GDM1 (cell line): ENCODE measurements around the gene SLC38A5.
"Not testable (repeated sequence)": the region's sequence is repeated elsewhere in the genome, so short reads cannot be mapped to it uniquely, and the experiment has no call there.

ENCODE experiments used
- DNase-seq: peaks from one replicate; lab custom pipeline; 2025; lab: John Stamatoyannopoulos, UW

SLC38A5 gene

DNA sequence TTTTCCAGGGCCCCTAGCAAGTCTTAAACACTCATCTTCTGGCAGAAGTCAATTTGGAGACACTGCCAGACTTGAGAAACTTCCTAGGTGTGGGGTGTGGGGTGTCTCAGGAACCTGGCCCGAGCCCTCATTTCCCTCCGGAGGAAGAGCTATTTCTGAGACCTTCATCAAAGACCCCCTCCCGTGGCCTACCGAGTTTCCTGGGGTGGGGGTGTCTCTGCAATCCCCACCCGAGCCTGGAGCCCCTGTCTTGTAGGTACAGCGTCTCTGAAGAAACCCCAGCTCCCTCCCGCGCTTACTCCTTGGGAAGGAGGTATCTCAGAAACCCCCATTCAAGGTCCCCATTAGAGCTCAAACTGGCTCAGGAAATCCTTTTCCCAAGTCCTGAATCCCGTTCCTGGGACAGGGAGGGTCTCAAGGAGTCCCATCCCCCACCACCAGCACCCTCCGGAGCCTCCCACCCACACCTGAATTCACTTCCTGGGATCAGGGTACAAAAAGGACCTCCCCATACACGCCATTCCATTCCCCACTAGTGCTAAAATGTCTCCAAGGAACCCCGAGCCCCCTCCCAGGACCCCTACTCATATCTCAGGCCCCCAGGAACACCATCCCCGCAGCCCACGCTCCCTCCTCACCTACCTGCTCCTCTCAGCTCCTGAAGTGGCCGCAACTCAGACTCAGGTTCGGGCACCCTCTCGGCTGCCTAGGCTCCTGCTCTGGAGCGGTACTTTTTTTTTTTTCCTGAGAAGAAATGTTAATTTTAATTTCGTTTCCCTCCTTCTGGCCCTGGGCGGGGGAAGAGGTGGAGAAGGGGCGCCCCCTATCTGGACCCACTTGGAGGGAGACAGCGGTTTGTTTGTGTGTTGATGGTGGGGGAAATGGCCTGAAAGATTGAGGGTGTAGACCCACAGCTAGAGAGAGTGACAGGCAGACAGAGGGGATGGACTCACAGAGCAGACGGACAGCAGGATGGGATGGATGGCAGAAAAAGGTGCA, 1.1 kb downstream of the SLC38A5 start:
- DNase-seq: no peak

DNA sequence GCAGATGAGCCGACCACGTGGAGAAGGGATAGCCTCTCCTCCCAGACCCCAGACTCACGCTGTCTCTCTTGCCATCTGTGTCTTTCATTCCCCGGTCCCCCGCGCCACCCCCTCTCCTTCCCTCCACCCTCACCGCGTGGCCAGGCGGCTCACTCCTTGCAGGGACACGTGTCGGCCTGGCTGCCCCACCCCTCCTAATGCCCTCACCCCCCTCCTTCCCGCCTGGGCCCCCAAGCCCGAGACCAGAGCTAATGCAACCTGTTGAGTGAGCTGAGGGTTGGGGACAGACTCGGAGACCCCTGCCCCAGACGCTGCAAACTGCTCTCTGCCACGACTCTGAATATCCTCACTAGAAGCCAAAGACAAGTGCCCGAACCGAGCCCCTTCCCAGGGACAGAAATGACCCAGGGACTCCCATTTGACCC, 1.8 kb downstream of the SLC38A5 start:
- DNase-seq: no peak

DNA sequence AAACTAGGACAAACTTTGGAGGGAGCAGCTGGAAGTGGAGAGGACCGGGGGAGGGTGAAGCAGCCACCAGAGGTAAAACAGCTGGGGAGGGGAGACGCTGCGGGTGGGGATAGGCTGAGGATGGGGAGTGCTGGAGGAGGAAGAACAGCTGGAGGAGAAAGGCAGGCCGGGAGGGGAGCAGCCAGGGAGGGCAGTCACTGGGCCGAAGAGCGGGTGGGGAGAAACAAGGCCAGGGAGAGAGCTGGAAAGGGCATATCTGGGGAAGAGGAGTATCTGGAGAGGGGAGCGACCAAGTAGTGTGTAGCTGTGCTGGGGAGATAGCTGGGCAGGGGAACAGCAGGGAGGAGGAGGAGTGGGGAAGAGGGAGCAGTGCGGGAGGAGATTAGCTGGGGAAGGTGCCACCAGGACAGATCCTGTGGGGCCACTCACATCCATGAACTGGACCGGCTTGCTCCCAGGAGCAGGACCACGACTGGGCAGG, 2.7 kb downstream of the SLC38A5 start:
- DNase-seq: no peak

DNA sequence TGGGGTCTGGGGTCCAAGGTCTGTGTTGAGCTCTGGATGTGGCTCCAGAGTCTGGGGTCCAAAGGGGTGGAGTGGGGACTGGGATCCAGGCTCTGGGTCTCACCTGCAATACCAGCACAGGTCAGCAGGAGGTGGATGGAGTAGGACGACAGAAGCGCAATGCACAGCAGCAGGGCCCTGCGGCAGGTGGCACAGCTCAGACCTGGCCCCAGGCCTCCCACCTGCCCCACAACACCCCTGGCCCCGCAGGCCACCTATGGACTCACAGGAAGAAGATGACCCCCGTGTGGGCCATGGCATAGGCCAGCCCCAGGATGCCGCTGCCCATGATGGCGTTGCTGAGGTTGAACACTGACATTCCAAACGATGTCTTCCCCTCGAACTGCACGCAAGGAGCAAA, 3.4 kb downstream of the SLC38A5 start:
- no peak for DNase-seq

DNA sequence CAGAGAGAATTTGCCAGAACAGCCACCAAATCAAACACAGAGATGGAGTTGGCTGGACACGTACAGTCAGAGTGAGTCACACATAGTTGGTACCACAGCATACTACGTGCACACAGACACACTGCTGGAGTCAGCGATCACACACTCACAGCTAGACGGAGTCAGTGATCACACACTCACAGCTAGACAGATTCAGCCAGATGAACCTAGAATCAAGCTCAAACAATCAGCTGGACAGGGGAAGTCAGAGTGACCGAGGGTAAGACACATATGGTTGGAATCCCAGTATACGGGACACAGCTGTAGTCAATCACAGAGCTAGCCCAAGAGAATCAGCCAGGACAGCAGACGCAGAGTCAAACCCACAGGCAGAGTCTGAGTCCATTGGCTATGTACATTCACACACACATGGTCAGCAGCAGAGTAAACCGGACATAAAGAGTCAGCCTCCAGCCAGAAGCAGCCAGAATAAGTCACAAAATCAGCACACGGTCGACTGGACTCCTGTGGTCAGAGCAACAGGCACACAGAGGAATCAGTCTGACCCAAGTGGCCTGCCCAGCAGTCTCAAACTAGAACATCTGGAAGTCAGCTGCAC, 4.6 kb downstream of the SLC38A5 start:
- DNase-seq: no peak

DNA sequence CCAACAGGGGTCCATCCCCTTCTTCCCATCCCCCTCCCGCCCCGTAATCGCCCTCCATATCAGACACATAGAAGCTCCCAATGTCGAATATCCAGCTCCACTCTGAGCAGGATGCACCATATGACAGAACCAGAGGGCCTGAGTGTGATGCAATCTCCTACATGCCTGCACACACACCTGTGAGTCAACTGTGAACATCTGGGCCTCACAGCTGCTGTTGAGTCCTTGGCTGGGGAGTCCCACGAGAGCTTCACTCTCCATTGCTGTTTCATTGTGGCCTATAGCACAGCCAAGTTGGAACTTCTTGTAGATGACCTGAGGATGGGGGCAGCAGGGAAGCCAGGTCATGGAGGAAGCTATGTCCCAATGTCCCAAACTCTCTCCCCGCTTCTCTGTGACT, 8.2 kb downstream of the SLC38A5 start:
- no peak for DNase-seq

DNA sequence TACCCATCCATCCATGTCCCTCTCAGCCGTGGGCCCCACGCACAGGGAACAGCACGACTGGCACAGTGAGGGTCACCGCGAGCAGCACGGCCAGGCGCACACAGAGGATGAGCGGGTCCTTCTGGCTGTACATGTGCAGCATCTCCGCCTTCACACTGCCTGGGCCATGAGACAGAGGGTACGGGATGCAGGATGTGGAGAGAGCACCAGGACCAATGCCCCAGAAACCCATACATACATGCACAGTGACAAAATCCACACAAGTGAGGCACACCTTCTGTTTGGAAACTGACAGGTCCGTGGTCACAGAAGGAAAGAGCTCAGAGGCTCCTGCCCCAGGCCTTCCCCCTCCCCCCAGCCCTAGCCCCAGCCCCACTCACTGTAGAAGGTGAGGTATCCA, 9.5 kb downstream of the SLC38A5 start:
- DNase-seq: no peak

DNA sequence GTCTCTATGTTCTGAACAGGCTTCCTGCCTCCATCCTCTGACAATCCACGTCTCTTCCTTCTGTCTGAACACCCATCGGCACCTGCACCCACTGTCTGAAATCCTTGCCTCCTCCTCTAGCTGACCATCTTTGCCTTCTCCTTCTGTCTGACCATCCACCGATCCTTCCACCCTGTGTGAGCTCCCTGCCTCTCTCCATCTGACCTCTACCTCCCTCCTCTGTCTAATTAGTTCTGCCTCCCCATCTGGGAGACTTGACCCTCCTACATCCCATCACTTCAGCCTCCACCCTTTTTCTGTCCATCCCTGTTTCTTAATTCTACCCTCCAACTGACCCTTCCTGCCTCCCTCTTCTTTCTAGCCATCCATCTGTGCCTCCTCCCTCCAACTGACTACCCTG, 10.0 kb downstream of the SLC38A5 start:
- DNase-seq: no peak

DNA sequence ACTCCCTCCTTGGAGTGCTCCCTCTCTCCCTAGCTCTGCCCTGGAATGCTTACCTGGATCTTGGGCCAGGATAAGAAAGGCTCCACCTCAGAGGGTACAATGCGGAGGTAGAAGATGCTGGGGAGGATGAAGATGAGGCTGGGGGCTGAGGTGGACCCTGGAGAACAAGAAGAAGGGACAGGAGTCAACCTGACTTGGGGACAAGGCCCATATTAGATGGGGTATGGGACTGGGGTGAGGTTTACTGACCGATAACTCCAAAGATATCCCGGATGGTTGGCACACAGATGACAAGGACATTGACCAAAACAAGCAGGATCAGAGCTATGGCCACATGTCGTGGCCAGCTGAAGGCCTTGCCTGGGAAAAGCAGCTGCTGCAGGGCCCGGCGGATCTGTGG, 10.6 kb downstream of the SLC38A5 start:
- no peak for DNase-seq

DNA sequence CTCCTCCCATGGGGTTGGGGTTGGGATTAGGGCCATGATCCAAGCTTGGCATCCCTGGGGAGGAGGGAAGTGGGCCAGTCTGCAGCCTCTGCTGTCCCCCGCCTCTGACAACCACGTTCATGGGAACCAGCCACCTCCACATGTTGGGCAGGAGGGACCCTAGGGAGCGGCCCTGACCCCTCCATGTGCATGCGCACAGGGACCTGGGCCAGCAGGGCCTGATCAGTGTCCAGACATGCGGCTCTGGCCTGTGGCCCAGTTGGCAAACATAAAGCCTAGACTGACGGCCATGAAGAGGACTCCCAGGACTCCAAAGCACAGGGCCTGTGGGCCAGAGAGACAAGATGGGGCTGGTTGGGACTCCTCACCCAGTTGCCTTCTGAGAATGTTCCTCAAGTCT, 11.3 kb downstream of the SLC38A5 start:
- no peak for DNase-seq

DNA sequence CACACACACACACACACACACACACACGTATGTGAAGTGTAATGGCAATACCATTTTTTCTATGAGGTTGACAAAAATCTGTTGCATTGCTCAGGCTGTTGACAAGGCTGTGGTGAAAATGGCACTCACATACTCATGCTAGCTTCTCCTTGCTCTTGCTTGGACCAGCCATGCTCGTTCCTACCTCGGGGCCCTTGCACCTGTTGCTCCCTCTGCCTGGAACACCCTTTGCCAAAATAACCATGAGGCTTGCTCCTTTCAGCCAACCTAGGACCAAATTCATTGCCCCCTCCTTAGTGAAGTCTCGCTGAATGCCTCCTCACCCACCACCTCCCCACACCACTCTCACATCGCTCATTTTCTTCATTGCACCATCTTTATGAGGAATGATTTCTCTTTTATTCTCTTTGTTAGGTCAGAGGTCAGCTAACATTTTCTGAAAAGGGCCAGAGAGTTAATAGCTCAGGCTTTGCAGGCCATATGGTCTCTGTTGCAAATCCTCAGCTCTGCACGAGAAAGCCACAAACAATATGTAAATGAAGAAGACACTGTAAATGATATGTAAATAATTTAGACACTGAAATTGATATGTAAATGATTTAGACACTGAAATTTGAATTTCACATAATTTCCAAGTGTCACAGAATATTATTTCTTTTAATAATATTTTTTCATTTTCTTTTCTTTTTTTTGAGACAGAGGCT, 13.3 kb downstream of the SLC38A5 start:
- DNase-seq: no peak

DNA sequence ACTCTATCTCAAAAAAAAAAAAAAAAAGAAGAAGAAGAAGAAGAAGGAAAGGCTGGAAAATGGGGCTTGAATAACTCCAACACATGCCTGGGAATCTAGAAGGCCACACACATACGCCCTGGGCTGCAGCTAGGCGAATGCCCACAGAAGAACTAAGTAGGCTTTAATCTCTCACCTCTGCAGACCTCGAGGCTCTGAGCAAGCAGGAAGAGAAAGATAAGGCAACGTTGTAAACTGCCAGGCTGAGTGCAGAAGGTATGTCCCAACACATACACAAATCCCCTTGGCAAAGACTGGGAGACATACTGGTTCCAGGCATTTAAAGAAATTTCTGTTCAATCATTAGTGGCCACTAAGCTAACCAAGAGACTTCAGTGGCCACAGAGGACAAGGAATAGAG, 18.4 kb downstream of the SLC38A5 start:
- no peak for DNase-seq

DNA sequence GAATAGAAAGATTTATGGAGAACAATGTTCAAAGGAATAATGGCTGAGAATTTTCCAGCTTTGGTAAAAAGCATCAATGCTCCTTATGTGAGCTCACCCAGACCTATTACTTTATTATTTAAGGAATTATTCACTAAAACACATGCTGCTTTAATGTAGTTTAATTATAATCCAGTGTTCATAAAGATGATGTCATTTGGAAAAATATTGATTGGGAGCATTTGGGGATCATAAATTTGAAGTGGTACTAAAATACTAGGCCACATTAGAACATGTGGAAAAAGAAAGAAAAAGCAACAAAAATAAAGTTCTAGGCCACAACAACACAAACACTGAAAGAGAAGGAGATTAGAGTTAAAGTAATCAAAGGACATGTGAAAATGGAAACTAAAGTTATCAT, 20.0 kb downstream of the SLC38A5 start:
- no peak for DNase-seq

DNA sequence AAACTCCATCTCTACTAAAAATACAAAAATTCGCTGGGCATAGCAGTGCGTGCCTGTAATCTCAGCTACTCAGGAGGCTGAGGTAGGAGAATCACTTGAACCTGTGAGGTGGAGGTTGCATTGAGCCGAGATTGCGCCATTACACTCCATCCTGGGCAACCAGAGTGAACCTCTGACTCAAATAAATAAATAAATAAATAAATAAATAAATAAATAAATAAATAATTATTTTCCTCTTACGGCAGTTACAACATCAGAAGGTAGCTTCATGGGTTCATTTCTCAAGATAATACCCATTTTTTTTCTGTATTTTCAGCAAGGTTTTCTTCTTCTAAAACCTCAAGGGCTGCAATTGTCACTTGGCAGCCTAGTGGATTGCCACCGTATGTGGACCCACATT, 22.9 kb downstream of the SLC38A5 start:
- not testable (repeated sequence) for DNase-seq

DNA sequence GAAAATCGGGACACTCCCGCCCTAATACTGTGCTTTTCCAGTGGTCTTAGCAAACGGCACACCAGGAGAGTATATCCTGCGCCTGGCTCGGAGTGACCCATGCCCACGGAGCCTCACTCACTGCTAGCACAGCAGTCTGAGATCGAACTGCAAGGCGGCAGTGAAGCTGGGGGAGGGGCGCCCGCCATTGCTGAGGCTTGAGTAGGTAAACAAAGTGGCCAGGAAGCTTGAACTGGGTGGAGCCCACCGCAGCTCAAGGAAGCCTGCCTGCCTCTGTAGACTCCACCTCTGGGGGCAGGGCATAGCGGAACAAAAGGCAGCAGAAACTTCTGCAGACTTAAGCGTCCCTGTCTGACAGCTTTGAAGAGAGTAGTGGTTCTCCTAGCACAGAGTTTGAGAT, 36.3 kb downstream of the SLC38A5 start:
- not testable (repeated sequence) for DNase-seq

DNA sequence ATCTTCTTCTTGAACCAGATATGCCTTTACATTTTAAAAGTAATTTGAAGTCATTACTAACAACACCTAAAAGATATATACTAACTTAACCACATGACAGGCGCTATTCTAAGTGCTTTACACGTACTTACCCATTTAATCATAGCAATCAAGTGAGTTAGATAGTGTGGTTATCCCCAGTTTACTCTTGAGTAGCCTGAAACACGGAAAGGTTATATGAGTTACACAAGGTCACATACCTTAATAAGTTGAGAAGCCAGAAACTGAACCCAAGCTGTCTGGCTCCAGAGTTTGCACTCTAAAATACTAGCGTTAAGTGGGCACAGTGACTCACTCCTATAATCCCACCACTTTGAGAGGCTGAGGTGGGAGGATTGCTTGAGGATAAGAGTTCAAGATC, 39.9 kb downstream of the SLC38A5 start:
- DNase-seq: not testable (repeated sequence)

DNA sequence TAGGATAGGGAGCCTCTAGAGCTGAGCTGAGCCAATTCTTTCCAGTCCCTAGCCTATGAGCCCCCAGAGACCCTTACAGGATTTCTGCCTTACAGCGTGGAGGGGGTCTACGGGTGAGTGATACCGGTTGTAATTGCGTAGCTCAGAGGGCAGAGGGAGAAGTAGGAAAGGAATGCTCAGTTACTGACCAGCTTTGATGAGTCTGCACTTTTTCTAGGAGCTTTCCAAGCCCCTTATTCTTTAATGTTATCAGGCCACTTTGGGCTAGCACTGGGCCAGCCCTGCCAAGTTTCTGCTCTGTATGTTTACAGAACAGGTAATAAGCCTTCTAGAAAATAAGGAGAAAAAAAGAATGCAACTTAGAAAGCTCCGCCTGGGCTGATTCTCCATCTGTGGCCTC, 40.5 kb downstream of the SLC38A5 start:
- DNase-seq: not testable (repeated sequence)

DNA sequence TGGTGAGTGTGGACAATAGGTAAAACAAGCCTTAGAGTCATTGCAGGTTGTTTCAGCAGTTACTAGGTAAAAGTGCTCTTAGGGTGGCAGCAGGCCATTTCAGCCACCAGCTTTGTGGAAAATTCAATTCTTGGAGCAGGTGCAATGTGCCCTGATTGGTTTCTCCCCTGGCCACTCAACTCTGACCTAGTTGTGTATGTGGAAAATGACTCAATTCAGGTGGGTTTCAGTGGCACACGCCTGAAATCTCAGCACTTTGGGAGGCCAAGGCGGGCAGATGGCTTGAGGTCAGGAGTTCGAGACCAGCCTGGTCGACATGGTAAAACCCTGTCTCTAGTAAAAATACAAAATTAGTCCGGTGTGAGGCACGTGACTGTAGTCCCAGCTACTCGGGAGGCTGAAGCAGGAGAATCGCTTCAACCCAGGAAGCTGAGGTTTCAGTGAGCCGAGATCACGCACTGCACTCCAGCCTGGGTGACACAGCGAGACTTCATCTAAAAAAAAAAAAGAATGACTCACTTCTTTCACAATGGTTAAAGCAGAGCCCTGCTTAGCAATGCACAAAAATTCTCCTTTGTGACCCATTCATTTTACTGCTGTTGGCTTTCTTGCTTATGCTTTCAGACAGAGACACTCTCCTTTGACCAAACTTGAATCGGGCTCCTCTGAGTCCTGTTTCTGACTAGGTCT, 42.9 kb downstream of the SLC38A5 start:
- DNase-seq: not testable (repeated sequence)

DNA sequence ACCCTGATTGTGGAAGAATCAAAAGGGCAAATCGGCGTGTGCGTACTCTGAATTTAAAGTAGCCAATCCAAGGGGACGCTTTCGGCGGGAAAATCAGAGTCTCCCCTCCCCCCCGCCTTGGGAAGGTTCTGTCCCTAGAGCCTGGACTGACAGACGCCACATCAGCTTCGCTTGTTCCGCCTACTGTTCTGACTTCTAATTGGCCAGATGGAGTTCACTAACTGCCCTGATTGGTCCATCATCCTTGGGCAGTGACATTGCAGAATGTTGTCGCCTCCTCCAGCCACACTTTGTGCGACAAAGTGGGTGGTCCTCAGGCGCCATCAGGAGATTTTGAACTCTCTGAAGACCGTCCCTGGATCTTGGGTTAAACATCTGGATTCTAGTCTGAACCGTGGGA, 58.2 kb downstream of the SLC38A5 start, which contains the start of gene SSX4B:
SSX4B (minus strand) TSS at position 101 of the 400 bp plus-strand sequence. CDS start 588 bp downstream, outside the sequence.
- DNase-seq: not testable (repeated sequence)
